Activated T-cell treated with anti-CD3 and anti-CD28 coated beads, Interleukin-2, amount 50 U/mL, for 1 hour (primary cell): Measurements from ENCODE around the gene ARRB1.
A peak's percentile ranks its signal among the peaks of the same experiment; 100 is the strongest.
"Not testable (repeated sequence)": the region's sequence is repeated elsewhere in the genome, so short reads cannot be mapped to it uniquely, and the experiment has no call there.

Source experiments
- DNase-seq: peaks from one replicate; pipeline ENCODE4 v3.0.0-alpha.2; 2020

The ARRB1 gene

GRCh38 chr11:75351541-75351790 lies at the start of gene ARRB1:
ARRB1 (minus strand) TSS chr11:75351661; CDS start chr11:75351607, 54 bp downstream.
- no peak for DNase-seq

- no peak for DNase-seq
Measured at GRCh38 chr11:75400146-75400865, 48.8 kb upstream of the ARRB1 start.

- DNase-seq: peak; percentile 87
Measured at GRCh38 chr11:75399344-75400145, 48.1 kb upstream of the ARRB1 start, which contains the start of gene RPS3. RPS3 (plus strand) TSS chr11:75399518; CDS start chr11:75399548, 30 bp downstream.

GRCh38 chr11:75398906-75399305 lies 47.4 kb upstream of the ARRB1 start:
- DNase-seq: no peak

GRCh38 chr11:75394085-75394840 lies 42.8 kb upstream of the ARRB1 start:
- DNase-seq: no peak

GRCh38 chr11:75389925-75390324 lies 38.5 kb upstream of the ARRB1 start:
- no peak for DNase-seq

GRCh38 chr11:75389276-75389605 lies 37.8 kb upstream of the ARRB1 start:
- DNase-seq: no peak

GRCh38 chr11:75388386-75389275 lies 37.2 kb upstream of the ARRB1 start:
- peak; percentile 64 for DNase-seq

- DNase-seq: no peak
Measured at GRCh38 chr11:75387736-75388294, 36.4 kb upstream of the ARRB1 start.

GRCh38 chr11:75386942-75387630 lies 35.6 kb upstream of the ARRB1 start:
- no peak for DNase-seq

GRCh38 chr11:75384438-75385080 lies 33.1 kb upstream of the ARRB1 start:
- DNase-seq: peak; percentile 81

- no peak for DNase-seq
Measured at GRCh38 chr11:75383246-75383645, 31.8 kb upstream of the ARRB1 start.

- no peak for DNase-seq
Measured at GRCh38 chr11:75380716-75381420, 29.4 kb upstream of the ARRB1 start.

- DNase-seq: no peak
Measured at GRCh38 chr11:75380245-75380644, 28.8 kb upstream of the ARRB1 start.

GRCh38 chr11:75378776-75379175 lies 27.3 kb upstream of the ARRB1 start:
- DNase-seq: not testable (repeated sequence)

GRCh38 chr11:75376175-75376574 lies 24.7 kb upstream of the ARRB1 start:
- DNase-seq: no peak

GRCh38 chr11:75375626-75376025 lies 24.2 kb upstream of the ARRB1 start:
- no peak for DNase-seq

- no peak for DNase-seq
Measured at GRCh38 chr11:75374646-75375045, 23.2 kb upstream of the ARRB1 start.

GRCh38 chr11:75373201-75373600 lies 21.7 kb upstream of the ARRB1 start:
- no peak for DNase-seq
